ENCODE results near the gene CYP2D6. TPM values are rescaled to one million over a fixed set of nuclear protein-coding genes. Genes with fewer than 3 reads are reported as not detected.

The CYP2D6 gene
- total and polyA plus RNA-seq, 2 of the 13 experiments (the other 11 are each of a cell fraction or from before 2014, with no cell fraction given) = 1.0 to 3.7 TPM

DNA sequence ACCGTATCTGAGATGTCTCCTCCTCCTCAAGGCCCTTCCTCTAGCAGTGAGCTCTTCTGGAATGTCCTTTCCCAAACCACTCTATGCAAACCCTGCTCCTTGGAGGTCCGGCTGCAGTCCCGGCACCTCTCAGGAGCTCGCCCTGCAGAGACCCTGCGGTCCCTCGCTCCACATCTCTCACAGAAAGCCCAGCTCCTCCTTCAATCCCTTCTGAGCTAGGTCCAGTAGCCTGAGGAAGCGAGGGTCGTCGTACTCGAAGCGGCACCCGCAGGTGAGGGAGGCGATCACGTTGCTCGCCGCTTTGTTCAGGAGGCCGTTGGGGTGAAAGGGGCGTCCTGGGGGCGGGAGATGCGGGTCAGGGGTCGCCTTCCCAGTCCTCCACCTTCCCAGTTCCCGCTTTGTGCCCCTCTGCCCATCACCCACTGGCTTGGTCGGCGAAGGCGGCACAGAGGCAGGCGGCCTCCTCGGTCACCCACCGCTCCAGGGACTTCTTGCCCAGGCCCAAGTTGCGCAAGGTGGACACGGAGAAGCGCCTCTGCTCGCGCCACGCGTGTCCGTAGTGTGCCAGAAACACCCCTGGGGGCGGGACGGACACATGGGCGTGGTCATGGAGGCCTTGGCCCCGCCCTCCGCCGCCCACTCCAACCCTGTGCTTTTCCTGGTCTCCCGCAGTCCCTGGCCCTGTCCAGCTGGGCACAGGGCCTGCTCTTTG is 21.5 kb upstream of the CYP2D6 start:
- FAIRE-seq (no peak), ATAC-seq (no peak), DNase-seq (ENCODE audit: low spot score) (no peak)
- Histone ChIP-seq H3K4me2 (ENCODE audit: low read depth, low read length) (no peak overlapping the region), H3K27ac (ENCODE audit: extremely low read length, insufficient read depth, low read length) (no peak overlapping the region), H3K4me3 (replicated peaks in 1 of 3; ENCODE audit: insufficient read depth in 1 of 3, low read depth in 2 of 3, low read length in 3 of 3) (no peak overlapping the region), H3K79me2 (ENCODE audit: insufficient read depth, low read length) (no peaks in the 10 kb centered on the region), H3K9me3 (ENCODE audit: low read length) (no peaks in the 10 kb centered on the region), H3K36me3 (replicated peaks in 1 of 2; ENCODE audit: control insufficient read depth in 1 of 2, insufficient read depth in 2 of 2, low read length in 2 of 2) (peaks cover 1 to 9% of the 10 kb centered on the region in 2 experiments; a peak in 3 of 5 replicates), H4K20me1 (ENCODE audit: insufficient read depth, low read length) (no peaks in the 10 kb centered on the region), H3K9ac (ENCODE audit: insufficient read depth, low read depth, low read length) (no peak overlapping the region), H3K27me3 (ENCODE audit: control insufficient read depth in 1 of 2, insufficient read depth in 2 of 2, low read length in 2 of 2) (no peaks in the 10 kb centered on the region), H2AFZ (ENCODE audit: low read length) (no peak overlapping the region), H3K4me1 (ENCODE audit: insufficient read depth, low read length) (peaks cover 10% of the 10 kb centered on the region)
- BruUV-seq (replicated peaks) = no TSS peak
- WGBS (ENCODE audit: low lambda C conversion rate) = 99% methylated on average over 23 of the region's 43 CpGs
- TF ChIP-seq ZNF230 (CRISPR knock-in tag; IDR thresholded peaks at IDR 0.05) = no peak
- TF ChIP-seq, protein P1, sequence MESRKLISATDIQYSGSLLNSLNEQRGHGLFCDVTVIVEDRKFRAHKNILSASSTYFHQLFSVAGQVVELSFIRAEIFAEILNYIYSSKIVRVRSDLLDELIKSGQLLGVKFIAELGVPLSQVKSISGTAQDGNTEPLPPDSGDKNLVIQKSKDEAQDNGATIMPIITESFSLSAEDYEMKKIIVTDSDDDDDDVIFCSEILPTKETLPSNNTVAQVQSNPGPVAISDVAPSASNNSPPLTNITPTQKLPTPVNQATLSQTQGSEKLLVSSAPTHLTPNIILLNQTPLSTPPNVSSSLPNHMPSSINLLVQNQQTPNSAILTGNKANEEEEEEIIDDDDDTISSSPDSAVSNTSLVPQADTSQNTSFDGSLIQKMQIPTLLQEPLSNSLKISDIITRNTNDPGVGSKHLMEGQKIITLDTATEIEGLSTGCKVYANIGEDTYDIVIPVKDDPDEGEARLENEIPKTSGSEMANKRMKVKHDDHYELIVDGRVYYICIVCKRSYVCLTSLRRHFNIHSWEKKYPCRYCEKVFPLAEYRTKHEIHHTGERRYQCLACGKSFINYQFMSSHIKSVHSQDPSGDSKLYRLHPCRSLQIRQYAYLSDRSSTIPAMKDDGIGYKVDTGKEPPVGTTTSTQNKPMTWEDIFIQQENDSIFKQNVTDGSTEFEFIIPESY (CRISPR knock-in tag; IDR thresholded peaks at IDR 0.05) = peak; percentile 31; the same call in 1 of the 2 replicates
- no peak for TF ChIP-seq ZNF569 (CRISPR knock-in tag; IDR thresholded peaks at IDR 0.05; ENCODE audit: borderline replicate concordance)
- peak; percentile 45 for TF ChIP-seq AGO2 (optimal IDR thresholded peaks at IDR 0.05; ENCODE audit: low read depth, low read length)
- CTCF ChIA-PET (ENCODE audit: low intra/inter-chr PET ratio, low total read pairs) = no interaction called here
- POLR2A ChIA-PET = no interaction called here
- in situ Hi-C loops (cut with HindIII; ENCODE audit: extremely low pct_ligation_motif_present, low pct_unique_long_range_greater_than_20kb) = no loop called here
- intact Hi-C loops (cut with micrococcal nuclease; ENCODE audit: unreplicated experiment) = no loop called here

Measured in HepG2 (cell line).